Neuron (in vitro differentiated cells): ENCODE measurements around the gene UAP1.

ENCODE experiments used
- H2AFZ ChIP-seq: one replicate; pipeline ENCODE4 v1.6.1; 2013; ENCODE audit warnings: low read depth, mild to moderate bottlenecking, inconsistent platforms, low read length, moderate library complexity
- H3K27me3 ChIP-seq: one replicate; pipeline ENCODE4 v1.6.1; 2013; ENCODE audit warnings: low read length; ENCODE audit not compliant: insufficient read depth
- H3K36me3 ChIP-seq: one replicate; pipeline ENCODE4 v1.6.1; 2013; ENCODE audit warnings: low read length; ENCODE audit not compliant: insufficient read depth
- H3K4me1 ChIP-seq: one replicate; pipeline ENCODE4 v1.6.1; 2013; ENCODE audit warnings: low read length; ENCODE audit not compliant: insufficient read depth
- H3K4me3 ChIP-seq: 2 replicates; pipeline ENCODE4 v1.5.1; 2013; ENCODE audit warnings: mild to moderate bottlenecking, low read length, moderate library complexity
- H3K9me3 ChIP-seq: one replicate; pipeline ENCODE4 v1.6.1; 2013; ENCODE audit warnings: low read length

UAP1 gene

DNA sequence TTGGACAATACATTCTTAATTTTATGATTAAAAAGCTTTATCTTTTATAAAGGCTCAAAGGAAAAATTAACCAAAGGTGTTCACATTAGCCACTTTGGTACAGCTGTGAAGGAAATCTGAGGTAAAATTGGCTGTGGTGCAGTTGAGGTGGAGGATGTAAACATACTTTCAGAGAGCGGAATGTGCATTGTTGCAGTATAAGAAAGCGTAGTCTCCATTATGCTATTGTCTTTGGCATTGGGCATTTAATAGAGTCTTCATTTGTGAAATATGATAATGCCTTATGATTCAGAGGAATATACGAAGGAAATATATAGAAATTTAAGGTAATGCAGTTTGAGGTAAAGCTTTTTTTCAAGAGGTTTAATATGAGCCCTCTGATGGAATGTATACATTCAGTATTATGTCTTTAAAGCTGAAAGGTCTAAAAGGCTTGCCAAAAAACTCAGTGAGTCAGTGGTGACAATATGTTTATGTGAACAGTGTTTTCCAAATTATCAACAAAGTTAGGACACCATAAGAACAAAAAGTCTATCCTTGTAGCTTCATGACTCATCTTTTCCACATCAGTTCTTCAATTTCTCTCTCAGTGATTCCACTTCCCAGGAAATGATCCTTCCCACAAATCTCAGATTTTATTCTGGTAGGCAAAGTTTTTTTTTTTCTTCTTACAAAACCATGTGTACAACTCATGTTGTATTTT is 43.9 kb downstream of the UAP1 start:
- no peaks in the 10 kb centered on the region for H3K4me1 ChIP-seq
- H3K36me3 ChIP-seq, result peaks cover 13% of the 10 kb centered on the region
- H2AFZ ChIP-seq, result no peak overlapping the region

GRCh38 chr1:162609306-162609705 is 47.8 kb downstream of the UAP1 start:
- H3K4me1 ChIP-seq, result peaks cover 8% of the 10 kb centered on the region
- no peak overlapping the region for H2AFZ ChIP-seq
- no peaks in the 10 kb centered on the region for H3K27me3 ChIP-seq
- no peak overlapping the region for H3K4me3 ChIP-seq
- peaks cover 3% of the 10 kb centered on the region for H3K36me3 ChIP-seq
- H3K9me3 ChIP-seq, result no peaks in the 10 kb centered on the region

More for the DNA sequence above, 43.9 kb downstream of the UAP1 start:
- no peaks in the 10 kb centered on the region for H3K9me3 ChIP-seq
- H3K4me3 ChIP-seq, result no peak overlapping the region
- no peaks in the 10 kb centered on the region for H3K27me3 ChIP-seq

DNA sequence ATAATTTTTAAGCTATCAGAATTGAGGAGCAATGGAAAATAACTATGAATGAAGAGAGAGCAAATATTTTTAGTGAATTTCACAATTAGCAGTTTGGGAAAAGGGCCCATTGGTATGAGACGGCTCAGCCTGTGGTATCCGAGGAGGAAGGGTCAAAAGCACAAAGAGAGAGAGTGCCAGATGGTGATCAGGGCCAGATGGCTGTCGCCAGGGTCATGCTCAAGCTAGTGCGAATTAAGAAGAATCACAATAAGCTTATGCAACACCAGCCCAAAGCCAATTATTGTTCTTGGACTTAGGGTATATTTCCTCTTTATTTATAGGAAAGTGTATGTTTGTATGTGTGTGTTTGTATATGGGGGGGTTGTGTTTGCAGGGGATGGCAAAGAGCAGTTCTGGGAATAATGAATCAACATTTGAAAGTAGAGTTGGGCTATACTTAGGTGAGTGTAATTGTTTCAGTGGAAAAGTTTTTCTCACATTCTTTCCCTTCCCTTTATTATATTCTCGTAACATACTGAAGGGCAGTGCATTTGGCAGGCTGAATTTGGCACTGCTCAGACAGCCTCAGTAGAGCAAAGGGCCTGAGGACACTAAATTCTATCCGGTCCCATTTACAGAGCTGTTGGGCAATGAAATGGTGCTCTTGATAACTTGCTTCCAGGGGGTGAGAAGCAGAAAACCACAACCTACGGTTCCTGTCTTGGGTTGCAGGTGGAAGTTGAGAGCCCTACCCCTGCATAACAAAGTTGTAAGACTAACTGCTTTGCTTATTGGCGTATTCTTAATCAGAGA is 51.3 kb downstream of the UAP1 start:
- Histone ChIP-seq H3K27me3 (no peaks in the 10 kb centered on the region), H2AFZ (no peak overlapping the region), H3K36me3 (peaks cover 3% of the 10 kb centered on the region), H3K4me1 (peaks cover 8% of the 10 kb centered on the region), H3K4me3 (no peak overlapping the region), H3K9me3 (peaks cover 6% of the 10 kb centered on the region)

- peaks cover 8% of the 10 kb centered on the region for H3K4me1 ChIP-seq
- H3K27me3 ChIP-seq, result no peaks in the 10 kb centered on the region
- H3K4me3 ChIP-seq, result no peak overlapping the region
Observed at GRCh38 chr1:162616848-162617247, 55.3 kb downstream of the UAP1 start.

DNA sequence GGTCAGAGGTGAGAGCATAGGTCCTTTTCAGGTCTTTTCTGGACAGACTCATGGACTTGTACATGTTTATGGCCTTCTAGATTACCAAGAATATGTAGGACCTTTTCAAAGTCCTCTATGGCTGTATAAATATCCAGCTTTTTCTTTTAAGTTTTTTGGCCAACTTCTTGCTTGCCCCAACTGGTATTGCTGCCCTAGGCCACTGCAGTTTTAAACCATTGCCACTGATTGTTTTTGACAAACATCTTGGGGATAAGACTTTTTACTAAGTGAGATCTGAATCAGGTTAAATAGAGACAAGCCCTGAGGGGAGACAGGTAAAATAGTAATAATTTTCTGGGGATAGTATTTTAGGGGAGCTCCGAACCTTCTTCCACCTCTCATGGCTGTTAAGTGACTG is 56.0 kb downstream of the UAP1 start:
- peaks cover 6% of the 10 kb centered on the region for H3K4me1 ChIP-seq
- no peaks in the 10 kb centered on the region for H3K36me3 ChIP-seq
- no peak overlapping the region for H3K4me3 ChIP-seq
- H3K9me3 ChIP-seq, result peaks cover 6% of the 10 kb centered on the region
- no peaks in the 10 kb centered on the region for H3K27me3 ChIP-seq
- H2AFZ ChIP-seq, result no peak overlapping the region

More at GRCh38 chr1:162616848-162617247, 55.3 kb downstream of the UAP1 start:
- Histone ChIP-seq H2AFZ (no peak overlapping the region), H3K9me3 (peaks cover 6% of the 10 kb centered on the region), H3K36me3 (no peaks in the 10 kb centered on the region)

- Histone ChIP-seq H3K36me3 (no peaks in the 10 kb centered on the region), H3K27me3 (no peaks in the 10 kb centered on the region), H3K4me3 (no peak overlapping the region), H2AFZ (no peak overlapping the region), H3K9me3 (peaks cover 6% of the 10 kb centered on the region), H3K4me1 (no peaks in the 10 kb centered on the region)
Observed at GRCh38 chr1:162619076-162619475, 57.6 kb downstream of the UAP1 start.

- no peaks in the 10 kb centered on the region for H3K36me3 ChIP-seq
- no peak overlapping the region for H3K4me3 ChIP-seq
- H3K4me1 ChIP-seq, result no peaks in the 10 kb centered on the region
- H2AFZ ChIP-seq, result no peak overlapping the region
- no peaks in the 10 kb centered on the region for H3K27me3 ChIP-seq
- H3K9me3 ChIP-seq, result peaks cover 6% of the 10 kb centered on the region
Observed at GRCh38 chr1:162621256-162621655, 59.7 kb downstream of the UAP1 start.

DNA sequence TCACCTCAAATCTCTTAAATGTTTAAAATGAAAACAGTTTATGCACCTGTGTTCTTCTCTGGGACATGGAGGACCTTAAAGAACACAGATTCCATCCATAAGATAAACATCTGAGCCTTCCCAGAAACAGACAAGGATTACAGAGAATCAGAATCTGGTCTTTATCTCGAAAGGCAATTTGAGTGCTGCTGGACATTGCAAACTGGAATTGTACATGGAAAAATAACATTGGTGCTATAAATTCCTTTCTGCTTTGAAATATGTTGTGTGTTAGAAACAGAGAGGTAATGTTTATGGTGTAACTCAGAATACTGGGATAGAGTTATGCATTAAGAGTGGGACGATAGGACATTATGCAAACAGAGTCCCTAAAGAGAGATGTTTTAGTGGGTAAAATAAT is 64.2 kb downstream of the UAP1 start:
- Histone ChIP-seq H3K27me3 (no peaks in the 10 kb centered on the region), H3K36me3 (no peaks in the 10 kb centered on the region), H3K4me1 (no peaks in the 10 kb centered on the region), H2AFZ (no peak overlapping the region), H3K4me3 (no peak overlapping the region), H3K9me3 (no peaks in the 10 kb centered on the region)

GRCh38 chr1:162626094-162626493 is 64.6 kb downstream of the UAP1 start:
- H3K4me3 ChIP-seq, result no peak overlapping the region
- no peaks in the 10 kb centered on the region for H3K9me3 ChIP-seq
- H2AFZ ChIP-seq, result no peak overlapping the region
- no peaks in the 10 kb centered on the region for H3K4me1 ChIP-seq
- no peaks in the 10 kb centered on the region for H3K36me3 ChIP-seq
- no peaks in the 10 kb centered on the region for H3K27me3 ChIP-seq

DNA sequence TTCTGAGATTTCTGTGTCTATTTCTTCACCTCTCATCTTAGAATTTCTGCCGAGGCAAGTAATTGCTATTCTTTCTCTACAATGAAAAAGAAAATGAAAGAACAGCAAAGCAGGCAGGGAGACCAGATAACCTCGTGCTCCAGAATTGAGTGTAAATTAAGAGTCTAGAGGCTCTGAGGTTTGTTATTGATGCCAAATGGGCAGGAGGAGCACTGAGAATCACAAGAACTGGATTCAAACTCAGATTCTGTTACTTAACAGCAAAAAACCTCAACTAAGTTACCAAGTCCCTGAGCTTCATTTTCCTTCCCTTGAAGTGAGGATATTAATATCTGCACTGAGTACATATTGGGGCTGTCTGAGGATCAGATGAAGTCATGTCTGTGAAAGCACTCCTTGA is 65.2 kb downstream of the UAP1 start:
- H3K9me3 ChIP-seq, result no peaks in the 10 kb centered on the region
- no peak overlapping the region for H2AFZ ChIP-seq
- no peaks in the 10 kb centered on the region for H3K36me3 ChIP-seq
- no peaks in the 10 kb centered on the region for H3K27me3 ChIP-seq
- no peak overlapping the region for H3K4me3 ChIP-seq
- H3K4me1 ChIP-seq, result no peaks in the 10 kb centered on the region

- no peaks in the 10 kb centered on the region for H3K36me3 ChIP-seq
- H2AFZ ChIP-seq, result no peak overlapping the region
- H3K4me3 ChIP-seq, result no peak overlapping the region
- H3K27me3 ChIP-seq, result no peaks in the 10 kb centered on the region
- no peaks in the 10 kb centered on the region for H3K9me3 ChIP-seq
- H3K4me1 ChIP-seq, result no peaks in the 10 kb centered on the region
Observed at GRCh38 chr1:162627662-162628296, 66.3 kb downstream of the UAP1 start.

- Histone ChIP-seq H3K4me3 (no peak overlapping the region), H3K4me1 (no peaks in the 10 kb centered on the region), H3K36me3 (no peaks in the 10 kb centered on the region), H3K9me3 (no peaks in the 10 kb centered on the region), H2AFZ (no peak overlapping the region), H3K27me3 (no peaks in the 10 kb centered on the region)
Observed at GRCh38 chr1:162629077-162629627, 67.6 kb downstream of the UAP1 start.

DNA sequence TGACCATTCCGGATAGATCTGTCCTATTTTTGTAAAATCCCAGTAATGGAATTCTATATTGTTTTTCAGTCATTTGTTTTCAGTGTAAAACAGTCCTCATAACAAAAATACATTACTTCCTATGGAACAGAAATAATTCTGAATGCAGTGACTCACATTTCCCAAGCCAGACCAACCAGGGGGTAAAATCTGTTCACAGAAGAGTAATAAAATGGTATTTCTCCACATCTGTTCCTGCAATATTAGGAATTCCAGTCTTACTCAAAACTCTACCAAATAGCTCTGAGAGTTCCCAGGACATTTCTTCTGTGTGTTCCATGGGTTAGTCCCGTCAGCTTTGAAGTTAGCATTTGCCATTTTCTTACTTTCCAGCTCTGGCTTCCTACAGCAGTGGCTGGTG is 68.1 kb downstream of the UAP1 start:
- Histone ChIP-seq H3K4me1 (no peaks in the 10 kb centered on the region), H3K27me3 (no peaks in the 10 kb centered on the region), H3K36me3 (no peaks in the 10 kb centered on the region), H2AFZ (no peak overlapping the region), H3K4me3 (no peak overlapping the region), H3K9me3 (no peaks in the 10 kb centered on the region)
